Aorta (tissue), 5 donors: ENCODE measurements around the gene SNX9. TPM values are rescaled to one million over a fixed set of nuclear protein-coding genes. Genes with fewer than 3 reads are reported as not detected.

Experiments used
- ATAC-seq: fragments of 200-7000 bp; cut with Tn5 transposase; one replicate; pipeline ENCODE4 v1.9.1; 2022; ENCODE audit warnings: moderate library complexity; ENCODE audit not compliant: low FRiP score
- DNase-seq, 2 donors: peaks; one replicate each; pipeline ENCODE4 v3.0.0-alpha.2; 2020
- H3K27ac ChIP-seq, 2 donors: one replicate each; pipeline ENCODE4 v1.5.1; 2013; ENCODE audit warnings: low read length in 2 of 2, mild to moderate bottlenecking in 2 of 2, moderate library complexity in 2 of 2, control low read depth in 1 of 2, inconsistent platforms in 1 of 2, low read depth in 1 of 2
- H3K27me3 ChIP-seq, 2 donors: one replicate each; pipeline ENCODE4 v1.6.1; 2013; ENCODE audit warnings: control low read depth in 1 of 2, low read length in 1 of 2, mild to moderate bottlenecking in 1 of 2, moderate library complexity in 1 of 2; ENCODE audit not compliant: insufficient read depth in 2 of 2, control insufficient read depth in 1 of 2
- H3K36me3 ChIP-seq, 2 donors: one replicate each; pipeline ENCODE4 v1.6.1; 2013; ENCODE audit warnings: control low read depth in 1 of 2, low read length in 1 of 2, mild to moderate bottlenecking in 1 of 2; ENCODE audit not compliant: insufficient read depth in 2 of 2, control insufficient read depth in 1 of 2
- H3K4me1 ChIP-seq, 2 donors: one replicate each; pipeline ENCODE4 v1.6.1; 2013; ENCODE audit warnings: low read length in 2 of 2, control low read depth in 1 of 2, mild to moderate bottlenecking in 1 of 2, moderate library complexity in 1 of 2; ENCODE audit not compliant: insufficient read depth in 2 of 2, control insufficient read depth in 1 of 2
- H3K4me3 ChIP-seq, 2 donors: one replicate each; pipeline ENCODE4 v1.5.1; 2013; ENCODE audit warnings: low read length in 2 of 2, control low read depth in 1 of 2, mild to moderate bottlenecking in 1 of 2
- H3K9me3 ChIP-seq: one replicate; pipeline ENCODE4 v1.6.1; 2013; ENCODE audit warnings: mild to moderate bottlenecking, low read length; ENCODE audit not compliant: control insufficient read depth
- WGBS, 2 donors: extraction: QIAGEN DNeasy Blood & Tissue Kit; methylation state at CpG; one replicate each; pipeline ENCODE4 v1.1.7; 2013; 5-methylcytosine and 5-hydroxymethylcytosine counted together
- intact Hi-C, 2 donors: fragments of 100-400 bp; cut with DNase I; formaldehyde crosslinking; loops; one replicate each; pipeline versions ENCODE4 v1.14.2 to v1.15.0; 2022
- polyA plus RNA-seq, 2 donors: library from polyadenylated mRNA; stranded (reverse); fragments of 200-250 nt; gene quantifications; one replicate each; pipeline ENCODE4 v1.2.3, GENCODE V29; 2013
- total RNA-seq, 2 donors: library from RNA; stranded (reverse); fragmentation: NEBNext Ultra II Directional; extraction: Animal tissue kit (Norgen Biotek cat#: 25700); gene quantifications; one replicate each; pipeline ENCODE4 v1.2.1, GENCODE V29; 2021
- donor health status: healthy with polysubstance abuse.
- donor health status: Bipolar disorder and iron deficiency.
- donor health status: DM: no; HTN: no; CAD: no.
- donor health status: DM: no; HTN: no; CAD: no.
- donor health status: DM: yes; HTN: yes; CAD: no.

Gene SNX9
- total and polyA plus RNA-seq, 4 donors, result 50.6 to 95.5 (median 82.1) TPM

GRCh38 chr6:157959451-157960227 is 136.6 kb downstream of the SNX9 start:
- 99 to 100% methylated on average over 1 of the region's 1 CpG for WGBS, 2 donors

GRCh38 chr6:157961153-157961831 is 138.2 kb downstream of the SNX9 start:
- WGBS, 2 donors, result 94 to 95% methylated on average over 5 of the region's 5 CpGs
- DNase-seq (no peak), ATAC-seq (no peak)
- H3K36me3 ChIP-seq, result no peaks in the 10 kb centered on the region
- H3K27me3 ChIP-seq, result no peaks in the 10 kb centered on the region
- peaks cover 8% of the 10 kb centered on the region for H3K9me3 ChIP-seq
- no peak overlapping the region for H3K4me3 ChIP-seq
- no peak overlapping the region for H3K27ac ChIP-seq
- no peaks in the 10 kb centered on the region for H3K4me1 ChIP-seq
- intact Hi-C loops, result no loop called here

More at GRCh38 chr6:157959451-157960227, 136.6 kb downstream of the SNX9 start:
- H3K27ac ChIP-seq, result no peak overlapping the region
- ATAC-seq (no peak), DNase-seq (no peak)
- intact Hi-C loops, result no loop called here
- peaks cover 8% of the 10 kb centered on the region for H3K9me3 ChIP-seq
- H3K27me3 ChIP-seq, result no peaks in the 10 kb centered on the region
- no peaks in the 10 kb centered on the region for H3K4me1 ChIP-seq
- no peak overlapping the region for H3K4me3 ChIP-seq
- no peaks in the 10 kb centered on the region for H3K36me3 ChIP-seq

GRCh38 chr6:157961832-157962575 is 139.0 kb downstream of the SNX9 start:
- H3K4me3 ChIP-seq, result no peak overlapping the region
- no peaks in the 10 kb centered on the region for H3K4me1 ChIP-seq
- H3K27ac ChIP-seq, result no peak overlapping the region
- no peaks in the 10 kb centered on the region for H3K27me3 ChIP-seq
- WGBS, 2 donors, result 84 to 90% methylated on average over 13 of the region's 13 CpGs
- peaks cover 8% of the 10 kb centered on the region for H3K9me3 ChIP-seq
- no peaks in the 10 kb centered on the region for H3K36me3 ChIP-seq
- no peak for ATAC-seq
- intact Hi-C loops, result no loop called here
- no peak for DNase-seq

- DNase-seq (no peak), ATAC-seq (no peak)
- no peak overlapping the region for H3K27ac ChIP-seq
- H3K36me3 ChIP-seq, result no peaks in the 10 kb centered on the region
- H3K4me1 ChIP-seq, result no peaks in the 10 kb centered on the region
- intact Hi-C loops, result no loop called here
- no peak overlapping the region for H3K4me3 ChIP-seq
- WGBS, 2 donors, result 73 to 74% methylated on average over 12 of the region's 12 CpGs
- H3K9me3 ChIP-seq, result peaks cover 7% of the 10 kb centered on the region
- no peaks in the 10 kb centered on the region for H3K27me3 ChIP-seq
Measured at GRCh38 chr6:157962601-157963302, 139.7 kb downstream of the SNX9 start.

- H3K36me3 ChIP-seq, result no peaks in the 10 kb centered on the region
- H3K27me3 ChIP-seq, result no peaks in the 10 kb centered on the region
- H3K4me1 ChIP-seq, result no peaks in the 10 kb centered on the region
- DNase-seq (no peak), ATAC-seq (no peak)
- H3K4me3 ChIP-seq, result no peak overlapping the region
- no peak overlapping the region for H3K27ac ChIP-seq
- intact Hi-C loops, result no loop called here
- WGBS, 2 donors, result 88% methylated on average over 3 of the region's 3 CpGs
- H3K9me3 ChIP-seq, result peaks cover 5% of the 10 kb centered on the region
Measured at GRCh38 chr6:157964100-157964499, 141.1 kb downstream of the SNX9 start.

GRCh38 chr6:157965387-157965786 is 142.3 kb downstream of the SNX9 start:
- H3K36me3 ChIP-seq, result no peaks in the 10 kb centered on the region
- H3K4me3 ChIP-seq, result no peak overlapping the region
- ATAC-seq (no peak), DNase-seq (no peak)
- intact Hi-C loops, result no loop called here
- H3K4me1 ChIP-seq, result no peaks in the 10 kb centered on the region
- no peaks in the 10 kb centered on the region for H3K27me3 ChIP-seq
- WGBS, 2 donors, result 97 to 100% methylated on average over 3 of the region's 3 CpGs
- no peaks in the 10 kb centered on the region for H3K9me3 ChIP-seq
- H3K27ac ChIP-seq, result no peak overlapping the region

- intact Hi-C loops, result no loop called here
- H3K4me1 ChIP-seq, result no peaks in the 10 kb centered on the region
- H3K27ac ChIP-seq, result no peak overlapping the region
- ATAC-seq, result no peak
- no peaks in the 10 kb centered on the region for H3K27me3 ChIP-seq
- no peaks in the 10 kb centered on the region for H3K36me3 ChIP-seq
- H3K9me3 ChIP-seq, result no peaks in the 10 kb centered on the region
- H3K4me3 ChIP-seq, result no peak overlapping the region
- no peak for DNase-seq
- 92 to 93% methylated on average over 8 of the region's 8 CpGs for WGBS, 2 donors
Measured at GRCh38 chr6:157966589-157966977, 143.5 kb downstream of the SNX9 start.

- DNase-seq (peak in 1 of 2 donors; percentile 26), ATAC-seq (no peak)
- intact Hi-C loops, result no loop called here
- no peaks in the 10 kb centered on the region for H3K9me3 ChIP-seq
- WGBS, 2 donors, result 88 to 89% methylated on average over 6 of the region's 6 CpGs
- no peaks in the 10 kb centered on the region for H3K4me1 ChIP-seq
- no peaks in the 10 kb centered on the region for H3K36me3 ChIP-seq
- no peaks in the 10 kb centered on the region for H3K27me3 ChIP-seq
- no peak overlapping the region for H3K4me3 ChIP-seq
- H3K27ac ChIP-seq, result no peak overlapping the region
Measured at GRCh38 chr6:157967020-157967419, 144.0 kb downstream of the SNX9 start.
